Ectodermal cell (in vitro differentiated cells): ENCODE results near the gene ATG13.

Experiments used
- H3K27ac ChIP-seq: 2 replicates; pipeline ENCODE4 v1.7.0; 2013; ENCODE audit warnings: mild to moderate bottlenecking, low read depth, low read length; ENCODE audit not compliant: insufficient read depth, poor library complexity, severe bottlenecking
- H3K27me3 ChIP-seq: 2 replicates; pipeline ENCODE4 v1.7.0; 2013; ENCODE audit warnings: mild to moderate bottlenecking, low read length; ENCODE audit not compliant: insufficient read depth, control insufficient read depth, poor library complexity, severe bottlenecking
- H3K36me3 ChIP-seq: one replicate; pipeline ENCODE4 v1.7.0; 2013; ENCODE audit warnings: low read length; ENCODE audit not compliant: control insufficient read depth, insufficient read depth
- H3K4me1 ChIP-seq: one replicate; pipeline ENCODE4 v1.7.0; 2013; ENCODE audit warnings: low read length; ENCODE audit not compliant: control insufficient read depth, insufficient read depth
- H3K4me3 ChIP-seq: 2 replicates; pipeline ENCODE4 v1.7.0; 2013; ENCODE audit warnings: low read depth, low read length, control low read depth; ENCODE audit not compliant: insufficient read depth
- H3K9me3 ChIP-seq: 2 replicates; pipeline ENCODE4 v1.7.0; 2013; ENCODE audit warnings: mild to moderate bottlenecking, low read length, moderate library complexity; ENCODE audit not compliant: control insufficient read depth
- WGBS, 2 experiments: methylation state at CpG; one replicate each; pipeline ENCODE4 v1.1.7; 2013; ENCODE audit warnings: missing lambda C conversion rate in 2 of 2; 5-methylcytosine and 5-hydroxymethylcytosine counted together

ATG13 gene

DNA sequence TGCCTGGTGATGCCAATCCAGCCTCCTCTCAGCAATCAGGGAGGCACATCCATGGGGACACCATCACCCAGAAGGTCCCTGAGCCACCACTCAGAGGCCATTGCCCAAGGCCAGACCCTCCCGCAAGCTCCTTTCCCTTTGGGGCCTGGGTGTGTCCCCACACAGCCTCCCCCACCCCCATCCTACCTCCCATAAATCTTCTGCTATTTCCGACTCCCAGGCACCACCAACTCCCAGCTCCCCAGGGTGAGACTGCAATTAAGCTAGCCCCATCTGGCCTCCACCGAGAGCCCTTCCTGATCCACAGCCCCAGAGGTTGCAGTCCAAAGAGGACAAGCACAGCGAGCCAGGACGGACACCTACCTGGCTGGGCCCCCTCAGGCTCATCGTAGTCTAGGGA is 76.7 kb downstream of the ATG13 start:
- H3K4me3 ChIP-seq: no peak overlapping the region
- no peaks in the 10 kb centered on the region for H3K9me3 ChIP-seq
- no peaks in the 10 kb centered on the region for H3K27me3 ChIP-seq
- H3K4me1 ChIP-seq: peaks cover 10% of the 10 kb centered on the region
- 96 to 98% methylated on average over 6 of the region's 6 CpGs for WGBS, 2 experiments
- H3K27ac ChIP-seq: no peak overlapping the region
- H3K36me3 ChIP-seq: peaks cover 3% of the 10 kb centered on the region

DNA sequence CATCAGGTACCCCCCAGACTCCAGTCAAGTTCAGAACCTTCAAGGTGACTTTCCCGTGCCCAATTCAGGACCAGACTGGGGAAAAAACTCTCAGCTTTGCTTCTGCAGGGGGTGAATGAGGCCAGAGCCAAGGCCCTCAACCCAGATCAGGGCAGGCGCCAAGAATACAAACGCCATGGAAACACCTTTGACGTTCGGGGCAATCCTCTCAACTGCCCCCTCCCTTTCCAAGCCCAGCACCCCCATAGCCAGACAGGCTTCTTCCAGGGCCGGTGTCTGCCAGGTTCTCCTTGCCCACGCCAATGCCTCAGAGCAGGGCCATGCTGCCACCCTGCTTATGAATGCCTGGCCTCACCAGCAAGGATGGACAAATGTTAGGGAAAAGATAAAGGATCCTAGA is 77.3 kb downstream of the ATG13 start:
- H3K4me1 ChIP-seq: peaks cover 10% of the 10 kb centered on the region
- no peaks in the 10 kb centered on the region for H3K27me3 ChIP-seq
- no peak overlapping the region for H3K27ac ChIP-seq
- peaks cover 3% of the 10 kb centered on the region for H3K36me3 ChIP-seq
- H3K4me3 ChIP-seq: no peak overlapping the region
- H3K9me3 ChIP-seq: no peaks in the 10 kb centered on the region
- WGBS, 2 experiments: 95 to 96% methylated on average over 7 of the region's 7 CpGs

DNA sequence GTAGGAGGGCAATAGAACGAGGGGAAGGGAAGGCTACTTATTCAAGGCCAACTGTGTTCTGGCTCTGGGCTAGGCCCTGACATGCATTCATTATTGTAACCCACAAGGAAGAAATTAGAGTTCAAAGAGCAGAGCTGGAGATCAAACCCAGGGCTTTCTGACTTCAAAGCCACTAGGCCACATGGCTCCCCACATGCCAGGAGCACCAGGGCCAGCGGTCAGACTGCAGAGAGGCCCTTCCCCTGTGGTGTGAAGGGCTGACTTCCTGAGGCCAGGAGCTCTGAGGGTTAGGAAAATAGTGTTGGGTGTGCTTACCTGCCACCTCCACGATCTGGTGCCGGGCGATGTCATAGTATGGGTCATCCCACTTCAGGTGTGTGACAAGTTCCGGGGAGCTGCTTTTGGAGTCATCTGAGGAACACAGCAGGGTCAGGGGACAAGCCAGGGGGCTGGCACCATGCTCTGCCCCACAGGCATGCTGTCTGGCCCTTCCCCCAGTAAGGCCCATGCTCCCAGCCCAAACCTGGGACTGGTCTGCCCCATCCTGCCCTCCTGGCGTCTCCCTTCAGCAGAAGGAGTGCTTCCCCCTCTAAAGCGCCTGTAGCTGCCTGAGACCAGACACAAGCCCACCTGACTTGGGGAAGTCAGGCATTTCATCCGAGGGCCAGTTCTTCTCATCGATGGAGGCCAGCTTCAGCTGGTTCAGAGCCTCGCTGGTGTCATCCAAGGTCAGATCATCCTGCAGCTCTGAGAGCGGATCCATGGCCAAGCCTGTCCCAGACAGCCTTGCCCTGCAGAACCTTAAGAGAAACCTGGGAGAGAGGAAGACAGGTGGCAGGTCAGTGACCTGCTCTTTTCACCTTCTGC is 78.2 kb downstream of the ATG13 start:
- no peaks in the 10 kb centered on the region for H3K9me3 ChIP-seq
- H3K27ac ChIP-seq: no peak overlapping the region
- 94% methylated on average over 12 of the region's 12 CpGs for WGBS, 2 experiments
- H3K27me3 ChIP-seq: no peaks in the 10 kb centered on the region
- no peak overlapping the region for H3K4me3 ChIP-seq
- peaks cover 10% of the 10 kb centered on the region for H3K4me1 ChIP-seq
- peaks cover 3% of the 10 kb centered on the region for H3K36me3 ChIP-seq

DNA sequence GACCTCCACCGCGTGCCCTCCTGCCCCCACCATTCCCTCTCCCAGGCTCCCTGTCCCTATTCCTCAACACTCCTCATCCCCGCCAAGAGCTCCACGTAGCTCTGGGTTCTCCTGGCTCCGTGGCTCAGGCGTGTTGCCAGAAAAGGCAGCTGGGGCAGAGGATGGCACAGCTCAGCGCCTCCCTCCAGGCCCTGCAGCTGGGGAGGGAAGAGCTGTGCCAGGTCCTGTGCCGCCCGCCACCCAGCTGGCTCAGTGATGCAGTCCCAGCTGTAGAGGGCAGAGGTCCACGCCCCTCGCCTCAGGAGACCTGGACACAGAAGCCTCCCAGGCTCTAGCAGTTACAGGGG is 78.8 kb downstream of the ATG13 start:
- Histone ChIP-seq H3K9me3 (no peaks in the 10 kb centered on the region), H3K27me3 (no peaks in the 10 kb centered on the region), H3K4me3 (no peak overlapping the region), H3K36me3 (peaks cover 3% of the 10 kb centered on the region), H3K27ac (no peak overlapping the region), H3K4me1 (peaks cover 10% of the 10 kb centered on the region)
- 95% methylated on average over 11 of the region's 11 CpGs for WGBS, 2 experiments

DNA sequence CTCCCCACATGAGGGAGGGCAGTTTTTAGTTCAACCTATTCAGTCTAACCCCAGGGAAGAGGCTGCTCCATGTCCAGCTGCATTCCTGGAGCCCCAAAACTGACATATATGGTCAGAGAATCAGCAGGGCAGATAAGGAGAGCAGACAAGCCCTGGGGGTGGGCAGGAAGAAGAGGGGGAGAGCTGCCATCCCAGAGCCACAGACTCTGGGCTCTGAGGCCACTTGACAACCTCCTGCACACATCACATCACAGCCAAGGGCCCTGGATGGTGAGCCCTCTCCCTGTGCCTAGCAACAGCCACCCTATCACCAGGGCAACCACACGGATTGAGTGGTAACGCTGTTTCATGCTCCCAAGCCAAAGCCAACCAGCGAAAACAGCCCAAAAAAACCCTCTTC is 80.0 kb downstream of the ATG13 start:
- Histone ChIP-seq H3K27ac (peak overlapping the region; percentile 55), H3K4me1 (peaks cover 14% of the 10 kb centered on the region), H3K4me3 (no peak overlapping the region), H3K9me3 (no peaks in the 10 kb centered on the region), H3K36me3 (no peaks in the 10 kb centered on the region), H3K27me3 (no peaks in the 10 kb centered on the region)
- WGBS, 2 experiments: 70 to 73% methylated on average over 3 of the region's 3 CpGs

DNA sequence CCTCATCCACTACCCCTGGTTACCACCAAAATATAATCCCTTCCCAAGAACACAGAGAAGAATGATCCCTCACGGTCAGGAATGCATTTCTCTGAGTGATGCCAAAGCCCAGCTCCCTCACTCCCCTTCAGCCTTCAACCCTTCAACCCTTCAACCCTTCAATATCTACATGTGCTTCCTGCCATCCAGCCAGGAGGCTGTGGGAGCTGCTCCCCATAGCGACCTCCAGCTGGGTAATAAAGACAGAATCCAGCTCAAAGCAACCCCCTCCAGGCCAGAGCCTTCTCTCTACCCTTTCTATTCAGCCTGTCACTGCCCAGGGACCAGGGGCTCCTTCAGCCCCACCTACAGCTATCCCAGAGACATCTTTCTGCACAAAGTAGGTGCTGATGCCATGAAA is 80.4 kb downstream of the ATG13 start:
- Histone ChIP-seq H3K27ac (no peak overlapping the region), H3K4me3 (no peak overlapping the region), H3K9me3 (no peaks in the 10 kb centered on the region), H3K27me3 (no peaks in the 10 kb centered on the region), H3K4me1 (peaks cover 14% of the 10 kb centered on the region), H3K36me3 (peaks cover 2% of the 10 kb centered on the region)
- 69 to 72% methylated on average over 2 of the region's 2 CpGs for WGBS, 2 experiments

DNA sequence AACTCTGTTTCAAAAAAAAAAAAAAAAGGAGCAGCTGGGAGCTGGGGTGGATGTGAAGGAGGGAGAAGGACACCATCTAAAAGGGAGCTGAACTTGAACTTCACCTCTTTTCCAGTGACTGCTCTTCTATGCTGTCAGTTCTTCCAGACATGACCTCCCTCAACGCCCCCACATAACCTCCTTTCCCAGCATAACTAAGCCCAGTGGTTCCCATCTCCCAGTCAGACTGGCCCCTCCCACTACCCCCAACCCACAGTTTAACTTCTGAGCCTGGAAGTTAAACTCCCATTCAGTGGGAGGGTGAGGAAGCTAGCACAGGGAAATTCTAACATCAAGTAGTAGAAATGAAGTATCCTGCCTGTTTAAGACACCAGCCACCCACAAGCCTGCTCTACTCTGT is 81.2 kb downstream of the ATG13 start:
- no peaks in the 10 kb centered on the region for H3K27me3 ChIP-seq
- WGBS, 2 experiments: 81 to 89% methylated on average over 1 of the region's 1 CpG
- H3K4me1 ChIP-seq: peaks cover 14% of the 10 kb centered on the region
- peaks cover 8% of the 10 kb centered on the region for H3K36me3 ChIP-seq
- H3K27ac ChIP-seq: no peak overlapping the region
- no peaks in the 10 kb centered on the region for H3K9me3 ChIP-seq
- no peak overlapping the region for H3K4me3 ChIP-seq

DNA sequence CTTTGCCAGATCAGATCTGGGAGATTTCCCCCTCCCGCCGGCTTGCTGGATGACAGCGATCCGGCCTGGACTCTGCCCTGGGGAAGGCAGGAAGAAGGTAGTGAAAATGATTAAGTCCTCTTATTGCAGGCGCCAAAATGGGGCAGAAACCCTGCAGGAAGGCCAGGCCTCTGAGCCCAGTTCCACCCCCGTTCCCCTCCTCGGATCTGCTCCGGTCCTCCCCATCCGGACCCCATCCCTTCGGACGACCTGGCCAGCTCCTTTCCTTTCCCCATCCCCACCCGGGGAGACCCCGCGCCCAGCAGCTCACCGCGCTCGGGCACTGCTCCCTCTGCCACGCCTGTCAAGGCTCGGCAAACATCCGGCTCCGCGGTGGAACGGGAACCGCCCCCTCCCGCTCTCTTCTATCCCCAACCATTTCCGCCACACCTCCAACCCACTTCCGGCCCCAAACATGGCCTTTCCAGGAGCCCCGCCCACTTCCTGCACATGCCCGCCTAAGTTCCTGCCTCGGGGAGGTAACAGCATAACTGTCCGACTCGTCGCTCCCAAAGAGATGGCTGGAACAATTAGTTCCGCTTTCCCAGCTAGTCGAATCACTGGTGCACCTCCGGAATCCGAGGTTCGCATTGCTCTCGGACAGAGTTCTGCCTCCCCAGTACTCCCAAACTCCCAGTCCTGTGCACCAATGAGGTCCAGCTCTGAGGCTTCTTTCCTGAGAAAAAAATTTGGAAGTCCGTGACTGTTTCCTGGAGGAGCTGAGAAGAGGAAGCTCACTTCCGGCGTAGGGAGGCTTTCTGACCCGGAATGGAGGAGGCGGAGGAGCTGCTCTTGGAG is 83.1 kb downstream of the ATG13 start, which contains the start of the genes ARHGAP1 and ZNF408:
TSS of gene ARHGAP1 (minus strand) at position 379 of the 837 bp plus-strand sequence. CDS start 4,512 bp downstream, outside the sequence.
TSS of gene ZNF408 (plus strand) at position 791 of the 837 bp plus-strand sequence. CDS start at position 808, 17 bp downstream.
- 0% methylated on average over 44 of the region's 44 CpGs for WGBS, 2 experiments
- no peaks in the 10 kb centered on the region for H3K27me3 ChIP-seq
- H3K9me3 ChIP-seq: no peaks in the 10 kb centered on the region
- peak within 1 kb of the TSS; percentile 91 for H3K27ac ChIP-seq
- H3K4me3 ChIP-seq: peak within 1 kb of the TSS; percentile 82
- peaks cover 25% of the 10 kb centered on the region for H3K36me3 ChIP-seq
- H3K4me1 ChIP-seq: peaks cover 14% of the 10 kb centered on the region

DNA sequence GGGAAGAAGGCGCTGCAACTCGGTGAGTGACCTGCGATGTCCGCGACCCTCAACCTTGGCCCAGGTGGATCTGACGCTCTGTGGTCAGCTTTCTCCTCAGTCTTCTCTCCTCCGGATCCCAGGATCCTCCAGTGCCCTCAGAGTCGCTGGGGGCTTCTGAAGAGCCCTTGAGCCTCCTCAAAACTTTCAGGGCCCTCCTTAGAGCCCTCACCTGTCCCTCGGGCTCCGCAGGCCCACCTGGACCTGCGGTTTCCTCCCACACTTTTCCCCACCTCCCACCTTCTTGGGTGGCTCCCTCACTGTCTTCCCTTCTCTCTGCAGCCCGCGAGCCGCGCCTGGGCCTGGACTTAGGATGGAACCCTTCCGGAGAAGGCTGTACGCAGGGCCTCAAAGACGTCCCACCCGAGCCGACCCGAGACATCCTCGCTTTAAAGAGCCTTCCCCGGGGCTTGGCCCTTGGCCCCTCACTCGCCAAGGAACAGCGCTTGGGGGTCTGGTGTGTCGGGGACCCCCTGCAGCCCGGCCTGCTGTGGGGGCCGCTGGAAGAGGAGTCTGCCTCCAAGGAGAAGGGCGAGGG is 83.8 kb downstream of the ATG13 start:
- WGBS, 2 experiments: 1% methylated on average over 29 of the region's 29 CpGs
- Histone ChIP-seq H3K36me3 (peaks cover 32% of the 10 kb centered on the region), H3K9me3 (no peaks in the 10 kb centered on the region), H3K27me3 (no peaks in the 10 kb centered on the region), H3K4me1 (peaks cover 14% of the 10 kb centered on the region), H3K27ac (no peak overlapping the region), H3K4me3 (peak overlapping the region; percentile 82)
